Activated naive CD4-positive, alpha-beta T cell treated with anti-CD3 and anti-CD28 coated beads for 36 hours (primary cell): ENCODE measurements around the gene TTC13. TPM values are rescaled to one million over a fixed set of nuclear protein-coding genes. Genes with fewer than 3 reads are reported as not detected.

Experiments
- CTCF ChIA-PET: fragments of 350-600 bp; sonication (Branson Sonifier 250); formaldehyde crosslinking; loops from one replicate; lab custom pipeline; 2021; ENCODE audit warnings: antibody characterized with exemption; lab: Charles Lee
- DNase-seq: peaks from one replicate; pipeline ENCODE4 v3.0.0-alpha.2; 2020
- H3K27ac Mint-ChIP-seq: one replicate; pipeline ENCODE4 v1.8.0; 2021; ENCODE audit warnings: mild to moderate bottlenecking, mixed read lengths
- H3K27me3 Mint-ChIP-seq: one replicate; pipeline ENCODE4 v1.8.0; 2021; ENCODE audit warnings: low read depth, mixed read lengths
- H3K36me3 Mint-ChIP-seq: one replicate; pipeline ENCODE4 v1.8.0; 2021; ENCODE audit warnings: low read depth, mixed read lengths
- H3K4me1 Mint-ChIP-seq: one replicate; pipeline ENCODE4 v1.8.0; 2021; ENCODE audit warnings: low read depth, mixed read lengths
- H3K4me3 Mint-ChIP-seq: one replicate; pipeline ENCODE4 v1.8.0; 2021; ENCODE audit warnings: mild to moderate bottlenecking, moderate library complexity, mixed read lengths
- H3K9me3 Mint-ChIP-seq: one replicate; pipeline ENCODE4 v1.8.0; 2021; ENCODE audit warnings: mixed read lengths
- intact Hi-C: fragments of 100-400 bp; cut with micrococcal nuclease; formaldehyde crosslinking; loops from one replicate; pipeline ENCODE4 v1.15.1; 2023
- total RNA-seq, 2 experiments: library from RNA; stranded (reverse); gene quantifications; one replicate each; pipeline ENCODE4 v1.2.3, GENCODE V29; 2021

TTC13 gene
- total RNA-seq, 2 experiments from 2014 or later, result 10.9 to 13.2 TPM

DNA sequence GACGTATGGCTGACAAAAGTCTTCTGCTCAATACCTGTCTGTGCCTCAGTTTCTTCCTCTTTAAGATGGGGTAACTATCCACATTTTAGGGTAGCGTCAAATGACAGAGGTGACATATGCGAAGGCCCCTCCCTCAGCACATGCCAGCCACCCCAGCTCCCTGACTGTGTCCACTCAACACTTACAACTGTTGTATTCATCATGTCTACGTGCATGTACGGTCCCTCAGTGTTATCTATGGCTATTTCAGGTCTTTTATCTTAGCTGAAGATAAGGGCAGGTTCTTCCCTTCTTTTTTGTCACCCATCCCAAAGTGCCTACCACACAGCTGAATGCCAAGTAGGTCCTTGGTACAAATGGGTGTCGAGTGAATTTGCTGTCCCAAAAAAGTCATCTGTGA lies 102.0 kb downstream of the TTC13 start:
- Mint-ChIP-seq H3K36me3 (no peaks in the 10 kb centered on the region), H3K27me3 (peaks cover 25% of the 10 kb centered on the region), H3K4me1 (no peaks in the 10 kb centered on the region), H3K4me3 (no peak overlapping the region), H3K9me3 (no peaks in the 10 kb centered on the region), H3K27ac (no peak overlapping the region)
- no peak for DNase-seq
- intact Hi-C loops, result no loop called here
- CTCF ChIA-PET, result no interaction called here

- H3K36me3 Mint-ChIP-seq, result no peaks in the 10 kb centered on the region
- CTCF ChIA-PET, result no interaction called here
- no peaks in the 10 kb centered on the region for H3K4me1 Mint-ChIP-seq
- no peak overlapping the region for H3K27ac Mint-ChIP-seq
- intact Hi-C loops, result no loop called here
- H3K4me3 Mint-ChIP-seq, result no peak overlapping the region
- H3K9me3 Mint-ChIP-seq, result no peaks in the 10 kb centered on the region
- no peak for DNase-seq
- peaks cover 16% of the 10 kb centered on the region for H3K27me3 Mint-ChIP-seq
Observed at GRCh38 chr1:230875370-230875769, 103.3 kb downstream of the TTC13 start.

GRCh38 chr1:230870916-230871315 lies 107.7 kb downstream of the TTC13 start:
- CTCF ChIA-PET, result no interaction called here
- Mint-ChIP-seq H3K36me3 (no peaks in the 10 kb centered on the region), H3K4me3 (no peak overlapping the region), H3K27me3 (peaks cover 20% of the 10 kb centered on the region), H3K4me1 (peaks cover 13% of the 10 kb centered on the region), H3K27ac (no peak overlapping the region), H3K9me3 (no peaks in the 10 kb centered on the region)
- intact Hi-C loops, result no loop called here
- DNase-seq, result no peak

DNA sequence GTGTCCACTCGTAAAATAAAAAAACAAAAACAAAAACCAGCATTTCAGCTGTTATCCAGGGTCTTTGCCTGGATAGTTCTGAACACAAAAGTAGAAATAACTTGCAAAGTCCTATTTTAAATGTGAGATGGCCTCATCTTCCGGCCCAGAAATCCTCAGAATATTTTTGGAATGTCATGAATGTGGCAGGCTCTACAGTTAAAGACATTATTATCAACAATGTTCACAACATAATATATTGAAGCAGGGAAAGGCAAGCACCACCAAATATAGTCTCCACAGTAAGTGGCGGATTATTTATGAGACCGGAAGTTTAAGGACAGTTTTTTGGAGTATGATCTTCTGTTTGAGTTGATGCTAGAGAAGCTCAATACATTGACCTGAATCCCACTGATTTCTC lies 109.2 kb downstream of the TTC13 start:
- CTCF ChIA-PET, result no interaction called here
- H3K9me3 Mint-ChIP-seq, result no peaks in the 10 kb centered on the region
- H3K4me3 Mint-ChIP-seq, result peak overlapping the region; percentile 84

GRCh38 chr1:230868736-230869385 lies 109.8 kb downstream of the TTC13 start:
- Mint-ChIP-seq H3K27ac (no peak overlapping the region), H3K4me3 (peak overlapping the region; percentile 84), H3K36me3 (no peaks in the 10 kb centered on the region), H3K9me3 (no peaks in the 10 kb centered on the region), H3K27me3 (peaks cover 16% of the 10 kb centered on the region), H3K4me1 (peaks cover 13% of the 10 kb centered on the region)
- peak; percentile 52 for DNase-seq
- intact Hi-C loops, result loop anchor here (2.0 kb wide), 3 partner anchors 110 to 342 kb away; partner anchors contain the start of genes ARV1, COG2 and TTC13
- CTCF ChIA-PET, result no interaction called here

More for the DNA sequence above, 109.2 kb downstream of the TTC13 start:
- Mint-ChIP-seq H3K36me3 (no peaks in the 10 kb centered on the region), H3K4me1 (peaks cover 13% of the 10 kb centered on the region), H3K27ac (no peak overlapping the region), H3K27me3 (peaks cover 16% of the 10 kb centered on the region)
- intact Hi-C loops, result loop anchor here (2.0 kb wide), 3 partner anchors 109 to 341 kb away; partner anchors contain the start of genes ARV1, COG2 and TTC13
- no peak for DNase-seq

DNA sequence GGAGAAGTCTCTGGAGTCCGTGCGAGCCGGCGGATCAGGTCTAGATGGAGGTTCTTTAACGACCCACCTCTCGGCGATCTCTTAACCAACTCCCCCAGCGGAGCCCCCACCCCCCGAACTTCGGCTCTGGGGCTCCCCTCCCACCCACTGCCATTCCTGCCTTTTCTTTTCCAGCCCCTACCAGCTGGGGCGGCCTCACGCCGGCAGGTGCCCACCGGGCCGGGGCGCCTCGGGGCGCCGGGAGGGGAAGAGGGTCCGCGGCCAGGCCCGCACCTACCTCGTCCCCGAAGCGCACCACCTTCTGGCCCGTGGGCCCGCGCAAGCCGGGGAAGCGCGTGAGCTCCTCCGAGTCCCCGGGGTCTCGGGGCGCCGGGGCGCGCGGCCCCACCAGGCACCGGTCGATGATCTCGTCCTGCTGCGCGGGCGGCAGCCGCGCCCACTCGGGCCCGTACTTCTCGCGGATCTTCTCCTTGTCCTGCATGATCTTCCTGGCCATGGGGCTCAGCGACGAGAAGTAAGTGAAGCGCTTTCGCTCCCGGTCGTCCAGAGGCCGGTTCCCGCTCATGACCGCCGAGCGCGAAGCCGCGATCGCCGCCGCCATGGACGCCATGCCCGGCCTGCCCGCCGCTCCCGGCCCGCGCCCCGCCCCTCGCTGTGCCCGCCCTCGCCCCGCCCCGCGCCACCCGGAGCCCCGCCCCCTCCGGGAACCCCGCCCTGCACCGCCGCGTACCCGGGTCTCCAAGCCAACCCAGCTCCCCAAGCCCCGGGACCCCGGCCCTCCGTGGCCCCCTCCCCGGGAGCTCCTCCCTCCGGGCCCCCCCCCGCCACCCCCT lies 110.5 kb downstream of the TTC13 start, which contains the start of gene C1orf198:
Gene C1orf198 (minus strand): TSS at position 619 of the 833 bp plus-strand sequence. CDS start 9 bp downstream, at position 610.
- H3K4me1 Mint-ChIP-seq, result peaks cover 18% of the 10 kb centered on the region
- intact Hi-C loops, result loop anchor here (2.0 kb wide), 3 partner anchors 111 to 343 kb away; partner anchors contain the start of genes ARV1, COG2 and TTC13
- H3K27ac Mint-ChIP-seq, result no peak within 1 kb of the TSS
- DNase-seq, result peak; percentile 75
- H3K9me3 Mint-ChIP-seq, result no peaks in the 10 kb centered on the region
- CTCF ChIA-PET, result interaction anchor here (0.7 kb wide), 1 partner anchor 29 kb away, joined by 3 read pairs; no protein-coding TSS in a partner anchor
- peak within 1 kb of the TSS; percentile 84 for H3K4me3 Mint-ChIP-seq
- H3K27me3 Mint-ChIP-seq, result peaks cover 16% of the 10 kb centered on the region
- H3K36me3 Mint-ChIP-seq, result no peaks in the 10 kb centered on the region

GRCh38 chr1:230867101-230867902 lies 111.4 kb downstream of the TTC13 start:
- no peak for DNase-seq
- H3K9me3 Mint-ChIP-seq, result no peaks in the 10 kb centered on the region
- intact Hi-C loops, result no loop called here
- peaks cover 16% of the 10 kb centered on the region for H3K27me3 Mint-ChIP-seq
- no peaks in the 10 kb centered on the region for H3K36me3 Mint-ChIP-seq
- H3K4me3 Mint-ChIP-seq, result peak overlapping the region; percentile 84
- peaks cover 22% of the 10 kb centered on the region for H3K4me1 Mint-ChIP-seq
- CTCF ChIA-PET, result interaction anchor here (0.7 to 0.8 kb wide), 2 partner anchors 28 to 112 kb away, joined by 3 read pairs; partner anchors contain the start of genes ARV1 and TTC13
- H3K27ac Mint-ChIP-seq, result no peak overlapping the region

- CTCF ChIA-PET, result interaction anchor here (0.8 kb wide), 1 partner anchor 112 kb away, joined by 3 read pairs; the partner anchor contains the start of genes ARV1 and TTC13
- Mint-ChIP-seq H3K27me3 (peaks cover 12% of the 10 kb centered on the region), H3K9me3 (no peaks in the 10 kb centered on the region), H3K36me3 (no peaks in the 10 kb centered on the region), H3K27ac (no peak overlapping the region), H3K4me3 (no peak overlapping the region), H3K4me1 (peaks cover 22% of the 10 kb centered on the region)
- no peak for DNase-seq
- intact Hi-C loops, result no loop called here
Observed at GRCh38 chr1:230866171-230867070, 112.2 kb downstream of the TTC13 start.

GRCh38 chr1:230865062-230865817 lies 113.4 kb downstream of the TTC13 start:
- CTCF ChIA-PET, result no interaction called here
- intact Hi-C loops, result no loop called here
- peaks cover 22% of the 10 kb centered on the region for H3K4me1 Mint-ChIP-seq
- H3K27ac Mint-ChIP-seq, result no peak overlapping the region
- no peak for DNase-seq
- H3K9me3 Mint-ChIP-seq, result no peaks in the 10 kb centered on the region
- H3K27me3 Mint-ChIP-seq, result peaks cover 11% of the 10 kb centered on the region
- H3K4me3 Mint-ChIP-seq, result no peak overlapping the region
- no peaks in the 10 kb centered on the region for H3K36me3 Mint-ChIP-seq

DNA sequence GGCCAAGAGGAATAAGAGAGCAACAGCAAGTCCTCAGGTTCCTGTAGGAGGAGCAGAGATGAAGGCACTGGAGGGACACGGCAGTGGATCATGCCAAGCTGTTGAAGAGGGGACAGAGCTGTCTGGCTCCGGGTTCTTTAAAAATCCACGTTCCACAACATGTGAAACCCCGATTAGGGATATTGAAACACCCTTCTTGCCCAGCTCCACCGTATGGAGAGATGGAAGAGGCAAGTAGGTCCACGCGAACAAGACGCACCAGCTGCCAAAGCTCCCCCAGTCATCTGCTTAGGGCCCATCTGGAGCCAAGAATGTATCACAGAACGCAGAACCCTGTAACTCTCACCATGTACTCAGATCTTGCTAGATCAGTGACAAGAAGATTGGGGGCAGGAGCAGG lies 114.2 kb downstream of the TTC13 start:
- H3K27ac Mint-ChIP-seq, result no peak overlapping the region
- H3K4me1 Mint-ChIP-seq, result peaks cover 22% of the 10 kb centered on the region
- no peak overlapping the region for H3K4me3 Mint-ChIP-seq
- CTCF ChIA-PET, result no interaction called here
- no peaks in the 10 kb centered on the region for H3K36me3 Mint-ChIP-seq
- H3K9me3 Mint-ChIP-seq, result no peaks in the 10 kb centered on the region
- intact Hi-C loops, result no loop called here
- DNase-seq, result no peak
- H3K27me3 Mint-ChIP-seq, result peaks cover 9% of the 10 kb centered on the region
